Smooth muscle cell of the brain vasculature (primary cell): ENCODE results near the gene CA5A.
"Not testable (repeated sequence)": the region's sequence is repeated elsewhere in the genome, so short reads cannot be mapped to it uniquely, and the experiment has no call there.

ENCODE experiments used
- DNase-seq: peaks from one replicate; pipeline ENCODE4 v3.0.0-alpha.2; 2012; ENCODE audit warnings: low read depth, low spot score

CA5A gene

GRCh38 chr16:87896176-87896890, 40.0 kb downstream of the CA5A start:
- DNase-seq, result not testable (repeated sequence)

- DNase-seq, result no peak
Measured at GRCh38 chr16:87895641-87896141, 40.6 kb downstream of the CA5A start.

GRCh38 chr16:87894005-87894404, 42.3 kb downstream of the CA5A start:
- not testable (repeated sequence) for DNase-seq

GRCh38 chr16:87891764-87892163, 44.6 kb downstream of the CA5A start:
- no peak for DNase-seq

- DNase-seq, result not testable (repeated sequence)
Measured at GRCh38 chr16:87889762-87890161, 46.6 kb downstream of the CA5A start.

- not testable (repeated sequence) for DNase-seq
Measured at GRCh38 chr16:87888346-87888745, 48.0 kb downstream of the CA5A start.

- not testable (repeated sequence) for DNase-seq
Measured at GRCh38 chr16:87887931-87888330, 48.4 kb downstream of the CA5A start.

- DNase-seq, result not testable (repeated sequence)
Measured at GRCh38 chr16:87885371-87885967, 50.9 kb downstream of the CA5A start.

- no peak for DNase-seq
Measured at GRCh38 chr16:87882436-87883019, 53.8 kb downstream of the CA5A start.

- no peak for DNase-seq
Measured at GRCh38 chr16:87881324-87882200, 54.8 kb downstream of the CA5A start.

GRCh38 chr16:87880117-87880696, 56.1 kb downstream of the CA5A start:
- DNase-seq, result no peak

GRCh38 chr16:87879411-87880013, 56.8 kb downstream of the CA5A start:
- not testable (repeated sequence) for DNase-seq

GRCh38 chr16:87878704-87879103, 57.6 kb downstream of the CA5A start:
- DNase-seq, result no peak

GRCh38 chr16:87877942-87878507, 58.3 kb downstream of the CA5A start:
- DNase-seq, result no peak

GRCh38 chr16:87874639-87875427, 61.5 kb downstream of the CA5A start:
- DNase-seq, result no peak

GRCh38 chr16:87870418-87871291, 65.7 kb downstream of the CA5A start:
- not testable (repeated sequence) for DNase-seq

GRCh38 chr16:87869879-87870417, 66.4 kb downstream of the CA5A start:
- not testable (repeated sequence) for DNase-seq

- not testable (repeated sequence) for DNase-seq
Measured at GRCh38 chr16:87869061-87869878, 67.1 kb downstream of the CA5A start, which contains the start of gene SLC7A5. TSS of gene SLC7A5 (minus strand) at chr16:87869507. CDS start at chr16:87869422, 85 bp downstream.
